B cell (primary cell): ENCODE data around the gene FTH1. TPM values are rescaled to one million over a fixed set of nuclear protein-coding genes. Genes with fewer than 3 reads are reported as not detected.

Experiments
- ATAC-seq: fragments of 200-7000 bp; cut with Tn5 transposase; one replicate; pipeline ENCODE4 v1.10.0; 2021; ENCODE audit warnings: low read depth, mild to moderate bottlenecking, moderate number of reproducible peaks, moderate library complexity
- CTCF ChIA-PET: fragments of 350-600 bp; sonication (Branson Sonifier 250); formaldehyde crosslinking; loops from one replicate; lab custom pipeline; 2021; ENCODE audit warnings: antibody characterized with exemption, inconsistent platforms; lab: Charles Lee
- POLR2A ChIA-PET: fragments of 350-600 bp; sonication (Branson Sonifier 250); formaldehyde crosslinking; loops from one replicate; lab custom pipeline; 2021; ENCODE audit warnings: antibody characterized with exemption; lab: Charles Lee
- DNase-seq: peaks from one replicate; pipeline ENCODE4 v3.0.0; 2013
- H2AFZ ChIP-seq: 2 replicates; pipeline ENCODE4 v1.6.1; 2012; ENCODE audit warnings: mild to moderate bottlenecking, low read depth, low read length; ENCODE audit not compliant: insufficient read depth, poor library complexity, severe bottlenecking
- H3K27ac ChIP-seq, 2 donors: 1 replicate in 1 of 2; 2 replicates in 1 of 2; pipeline ENCODE4 v1.5.1; 2012 to 2013; ENCODE audit warnings: low read length in 2 of 2, mild to moderate bottlenecking in 2 of 2, moderate library complexity in 1 of 2
- H3K27me3 ChIP-seq, 4 experiments: fragments of 200-600 bp in 1 of 4; sonication (generic) in 1 of 4; replicated peaks in 1 of 4; 1 replicate in 2 of 4; 2 replicates in 2 of 4; pipeline versions ENCODE4 v1.6.1 to v1.7.0; 2013 to 2016; ENCODE audit warnings: low read length in 3 of 4, mild to moderate bottlenecking in 2 of 4, mixed read lengths in 1 of 4, moderate library complexity in 1 of 4; ENCODE audit not compliant: insufficient read depth in 4 of 4, control insufficient read depth in 3 of 4; ENCODE audit errors: control extremely low read depth in 1 of 4
- H3K36me3 ChIP-seq, 2 experiments: replicated peaks in 1 of 2; 1 replicate in 1 of 2; 2 replicates in 1 of 2; pipeline versions ENCODE4 v1.6.1 to v1.7.1; 2013; ENCODE audit warnings: low read length in 1 of 2; ENCODE audit not compliant: insufficient read depth in 2 of 2, control insufficient read depth in 1 of 2; ENCODE audit errors: control extremely low read depth in 1 of 2, extremely low read depth in 1 of 2
- H3K4me1 ChIP-seq, 2 donors: fragments of 200-600 bp in 1 of 2; sonication (generic) in 1 of 2; 1 replicate in 1 of 2; 2 replicates in 1 of 2; pipeline versions ENCODE4 v1.5.1 to v1.6.1; 2013 to 2017; ENCODE audit warnings: low read length in 2 of 2; ENCODE audit not compliant: control insufficient read depth in 2 of 2, insufficient read depth in 2 of 2
- H3K4me2 ChIP-seq: replicated peaks from 2 replicates; pipeline ENCODE3; 2012; ENCODE audit warnings: mild to moderate bottlenecking, low read depth, low read length; ENCODE audit not compliant: poor library complexity, severe bottlenecking
- H3K4me3 ChIP-seq, 5 experiments: fragments of 200-600 bp in 1 of 5; sonication (generic) in 1 of 5; 1 replicate in 3 of 5; 2 replicates in 2 of 5; pipeline versions ENCODE4 v1.5.1 to v1.7.0; 2011 to 2016; ENCODE audit warnings: low read length in 4 of 5, mild to moderate bottlenecking in 4 of 5, low read depth in 2 of 5, control low read depth in 1 of 5, moderate library complexity in 1 of 5; ENCODE audit not compliant: insufficient read depth in 1 of 5; ENCODE audit errors: control extremely low read depth in 1 of 5, extremely low read depth in 1 of 5
- H3K79me2 ChIP-seq: fragments of 200-600 bp; sonication (generic); one replicate; pipeline ENCODE4 v1.6.0; 2016; ENCODE audit warnings: low read length; ENCODE audit not compliant: control insufficient read depth, insufficient read depth
- H3K9ac ChIP-seq: fragments of 200-600 bp; sonication (generic); 2 replicates; pipeline ENCODE4 v1.6.1; 2017; ENCODE audit warnings: mild to moderate bottlenecking, low read length, moderate library complexity
- H3K9me3 ChIP-seq, 3 donors: one replicate each; pipeline versions ENCODE4 v1.6.1 to v1.7.1; 2013; ENCODE audit warnings: low read length in 2 of 3; ENCODE audit not compliant: control insufficient read depth in 2 of 3, insufficient read depth in 1 of 3; ENCODE audit errors: control extremely low read depth in 1 of 3
- H4K20me1 ChIP-seq: 2 replicates; pipeline ENCODE4 v1.6.0; 2012; ENCODE audit warnings: mild to moderate bottlenecking, low read length; ENCODE audit not compliant: insufficient read depth, control insufficient read depth, poor library complexity, severe bottlenecking
- H3K27ac Mint-ChIP-seq: one replicate; pipeline ENCODE4 v1.8.0; 2021; ENCODE audit warnings: mixed read lengths
- H3K27me3 Mint-ChIP-seq: one replicate; pipeline ENCODE4 v1.8.0; 2021; ENCODE audit warnings: mixed read lengths
- H3K4me1 Mint-ChIP-seq: one replicate; pipeline ENCODE4 v1.8.0; 2021; ENCODE audit warnings: mixed read lengths
- H3K4me3 Mint-ChIP-seq: one replicate; pipeline ENCODE4 v1.8.0; 2021; ENCODE audit warnings: mixed read lengths
- H3K9me3 Mint-ChIP-seq: one replicate; pipeline ENCODE4 v1.8.0; 2022; ENCODE audit warnings: mixed read lengths; ENCODE audit not compliant: insufficient read depth
- EZH2 ChIP-seq: IDR thresholded peaks from 2 replicates; pipeline ENCODE4 v1.6.1; 2012; ENCODE audit warnings: borderline replicate concordance, low read depth, mild to moderate bottlenecking, moderate library complexity, low read length; ENCODE audit not compliant: insufficient read depth, poor library complexity, severe bottlenecking
- WGBS: methylation state at CpG from one replicate; pipeline ENCODE4 v1.1.5; 2013; ENCODE audit warnings: missing lambda C conversion rate; ENCODE audit not compliant: insufficient coverage; 5-methylcytosine and 5-hydroxymethylcytosine counted together
- intact Hi-C: fragments of 100-400 bp; cut with micrococcal nuclease; formaldehyde crosslinking; loops from one replicate; pipeline ENCODE4 v1.10.0; 2022
- polyA plus RNA-seq: library from polyadenylated mRNA; depleted of rRNA; stranded (reverse); fragments of >200 nt; gene quantifications from 2 replicates; pipeline ENCODE4 v1.2.3, GENCODE V29; 2012
- total RNA-seq, 2 donors: library from RNA; stranded (reverse); fragments of 120-200 nt in 1 of 2; gene quantifications; 1 replicate in 1 of 2; 2 replicates in 1 of 2; pipeline versions ENCODE4 v1.2.3 to v1.2.4, GENCODE V29; 2013 to 2022
- TF ChIP-seq, protein P1 (sequence below): fragments of 200-600 bp; IDR thresholded peaks from one replicate; pipeline ENCODE4 v1.8.0; 2022; ENCODE audit warnings: antibody characterized with exemption, mild to moderate bottlenecking

FTH1 gene
- total and polyA plus RNA-seq, 2 donors (not counting 1 experiment from before 2014, with no cell fraction given), result 1,136 to 1,314 TPM

DNA sequence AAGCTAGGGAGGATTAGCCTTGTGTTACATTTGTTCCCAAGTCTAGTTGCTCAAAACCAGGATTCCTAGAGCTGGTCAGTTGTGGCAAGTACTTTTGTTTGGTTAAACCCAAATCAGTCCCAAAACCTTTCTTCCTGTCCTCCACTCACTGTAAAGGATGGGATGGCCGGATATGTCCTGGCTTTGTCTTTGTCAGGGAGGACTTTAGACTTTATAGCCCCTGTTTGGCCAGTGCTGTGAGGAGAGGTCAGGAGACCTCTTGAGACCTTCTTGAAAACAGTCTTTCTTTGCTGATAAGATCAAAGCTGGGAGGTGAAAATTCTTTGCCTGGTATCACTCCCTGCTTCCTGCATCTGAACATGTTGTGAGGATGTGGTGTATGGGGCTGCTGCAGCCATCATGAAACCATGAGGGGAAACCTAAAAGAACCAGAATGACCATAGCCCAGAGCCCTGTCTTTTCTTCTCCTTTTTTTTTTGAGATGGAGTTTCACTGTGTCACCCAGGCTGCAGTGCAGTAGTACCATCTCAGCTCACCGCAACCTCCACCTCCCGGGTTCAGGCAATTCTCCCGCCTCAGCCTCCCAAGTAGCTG is 43.6 kb upstream of the FTH1 start:
- H3K36me3 ChIP-seq, result no peaks in the 10 kb centered on the region
- no peaks in the 10 kb centered on the region for H4K20me1 ChIP-seq
- H3K9me3 Mint-ChIP-seq, result no peaks in the 10 kb centered on the region
- H3K4me3 Mint-ChIP-seq, result no peak overlapping the region
- no peak overlapping the region for H3K4me3 ChIP-seq
- H2AFZ ChIP-seq, result no peak overlapping the region
- no peak for DNase-seq
- WGBS, result 86% methylated on average over 1 of the region's 4 CpGs
- no peaks in the 10 kb centered on the region for H3K79me2 ChIP-seq
- TF ChIP-seq, protein P1, sequence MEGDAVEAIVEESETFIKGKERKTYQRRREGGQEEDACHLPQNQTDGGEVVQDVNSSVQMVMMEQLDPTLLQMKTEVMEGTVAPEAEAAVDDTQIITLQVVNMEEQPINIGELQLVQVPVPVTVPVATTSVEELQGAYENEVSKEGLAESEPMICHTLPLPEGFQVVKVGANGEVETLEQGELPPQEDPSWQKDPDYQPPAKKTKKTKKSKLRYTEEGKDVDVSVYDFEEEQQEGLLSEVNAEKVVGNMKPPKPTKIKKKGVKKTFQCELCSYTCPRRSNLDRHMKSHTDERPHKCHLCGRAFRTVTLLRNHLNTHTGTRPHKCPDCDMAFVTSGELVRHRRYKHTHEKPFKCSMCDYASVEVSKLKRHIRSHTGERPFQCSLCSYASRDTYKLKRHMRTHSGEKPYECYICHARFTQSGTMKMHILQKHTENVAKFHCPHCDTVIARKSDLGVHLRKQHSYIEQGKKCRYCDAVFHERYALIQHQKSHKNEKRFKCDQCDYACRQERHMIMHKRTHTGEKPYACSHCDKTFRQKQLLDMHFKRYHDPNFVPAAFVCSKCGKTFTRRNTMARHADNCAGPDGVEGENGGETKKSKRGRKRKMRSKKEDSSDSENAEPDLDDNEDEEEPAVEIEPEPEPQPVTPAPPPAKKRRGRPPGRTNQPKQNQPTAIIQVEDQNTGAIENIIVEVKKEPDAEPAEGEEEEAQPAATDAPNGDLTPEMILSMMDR, result no peak
- no peak for TF ChIP-seq EZH2
- H3K27me3 Mint-ChIP-seq, result peaks cover 5% of the 10 kb centered on the region
- H3K27me3 ChIP-seq, result no peaks in the 10 kb centered on the region
- no peak overlapping the region for H3K27ac Mint-ChIP-seq
- intact Hi-C loops, result no loop called here
- no peaks in the 10 kb centered on the region for H3K9me3 ChIP-seq
- no peak overlapping the region for H3K4me2 ChIP-seq
- peaks cover 3% of the 10 kb centered on the region for H3K4me1 Mint-ChIP-seq
- H3K27ac ChIP-seq, result no peak overlapping the region
- no peaks in the 10 kb centered on the region for H3K4me1 ChIP-seq
- CTCF ChIA-PET, result no interaction called here
- ATAC-seq, result no peak
- POLR2A ChIA-PET, result no interaction called here
- no peak overlapping the region for H3K9ac ChIP-seq

DNA sequence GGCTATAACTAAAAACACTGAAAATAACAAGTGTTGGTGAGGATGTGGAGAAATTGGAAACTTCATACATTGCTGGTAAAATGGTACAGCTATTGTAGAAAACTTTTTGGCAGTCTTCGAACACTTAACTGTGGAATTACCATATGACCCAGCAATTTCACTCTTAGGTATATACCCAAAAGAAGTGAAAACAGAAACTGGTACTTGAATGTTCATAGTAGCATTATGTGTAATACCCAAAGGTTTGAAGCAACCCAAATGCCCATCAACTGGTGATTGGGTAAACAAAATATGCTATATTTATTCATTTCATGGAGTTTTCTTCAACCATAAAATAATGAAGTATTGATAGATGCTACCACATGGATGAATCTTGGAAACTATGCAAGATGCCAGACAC is 40.8 kb upstream of the FTH1 start:
- H3K4me1 Mint-ChIP-seq, result no peaks in the 10 kb centered on the region
- DNase-seq (no peak), ATAC-seq (no peak)
- Histone ChIP-seq H3K79me2 (no peaks in the 10 kb centered on the region), H3K27ac (no peak overlapping the region), H3K4me2 (no peak overlapping the region), H3K4me1 (no peaks in the 10 kb centered on the region), H2AFZ (no peak overlapping the region), H3K9me3 (no peaks in the 10 kb centered on the region), H3K27me3 (no peaks in the 10 kb centered on the region), H3K4me3 (no peak overlapping the region), H3K36me3 (no peaks in the 10 kb centered on the region), H4K20me1 (no peaks in the 10 kb centered on the region), H3K9ac (no peak overlapping the region)
- no peak overlapping the region for H3K27ac Mint-ChIP-seq
- POLR2A ChIA-PET, result no interaction called here
- intact Hi-C loops, result no loop called here
- no peaks in the 10 kb centered on the region for H3K9me3 Mint-ChIP-seq
- TF ChIP-seq, protein P1, result no peak
- TF ChIP-seq EZH2, result no peak
- H3K27me3 Mint-ChIP-seq, result peaks cover 8% of the 10 kb centered on the region
- no peak overlapping the region for H3K4me3 Mint-ChIP-seq
- no CpG with 5 or more reads among the region's 1 CpG for WGBS
- CTCF ChIA-PET, result no interaction called here
